HG02970 (cell line): ENCODE results near the gene NDUFS6.
"Not testable (repeated sequence)": the region's sequence is repeated elsewhere in the genome, so short reads cannot be mapped to it uniquely, and the experiment has no call there.

Experiments
- ATAC-seq: cut with Tn5 transposase; IDR thresholded peaks from one replicate; pipeline ENCODE4 v1.9.1; 2021; ENCODE audit warnings: mild to moderate bottlenecking, moderate library complexity, moderate number of reproducible peaks; ENCODE audit not compliant: unreplicated experiment, low FRiP score

Gene NDUFS6

GRCh38 chr5:1781726-1782384 lies 19.4 kb upstream of the NDUFS6 start:
- no peak for ATAC-seq

- no peak for ATAC-seq
These were observed 18.6 kb upstream of the NDUFS6 start for GRCh38 chr5:1782385-1783215.

- ATAC-seq: peak; percentile 62
These were observed 18.0 kb upstream of the NDUFS6 start for GRCh38 chr5:1783216-1783554.

GRCh38 chr5:1784197-1785050 lies 16.8 kb upstream of the NDUFS6 start:
- ATAC-seq: no peak

- no peak for ATAC-seq
These were observed 16.1 kb upstream of the NDUFS6 start for GRCh38 chr5:1785062-1785461.

- no peak for ATAC-seq
These were observed 15.2 kb upstream of the NDUFS6 start for GRCh38 chr5:1785984-1786383.

- no peak for ATAC-seq
These were observed 14.4 kb upstream of the NDUFS6 start for GRCh38 chr5:1786621-1787471.

- no peak for ATAC-seq
These were observed 13.6 kb upstream of the NDUFS6 start for GRCh38 chr5:1787472-1788047.

- ATAC-seq: no peak
These were observed 13.0 kb upstream of the NDUFS6 start for GRCh38 chr5:1788200-1788599.

- ATAC-seq: no peak
These were observed 12.4 kb upstream of the NDUFS6 start for GRCh38 chr5:1788828-1789227.

GRCh38 chr5:1789438-1789833 lies 11.8 kb upstream of the NDUFS6 start:
- ATAC-seq: not testable (repeated sequence)

GRCh38 chr5:1789834-1790471 lies 11.3 kb upstream of the NDUFS6 start:
- no peak for ATAC-seq

- ATAC-seq: no peak
These were observed 10.0 kb upstream of the NDUFS6 start for GRCh38 chr5:1791176-1791575.

- peak; percentile 89 for ATAC-seq
These were observed 8.4 kb upstream of the NDUFS6 start for GRCh38 chr5:1792842-1793266.

GRCh38 chr5:1793301-1793740 lies 7.9 kb upstream of the NDUFS6 start:
- ATAC-seq: no peak

GRCh38 chr5:1793966-1794900 lies 7.0 kb upstream of the NDUFS6 start:
- no peak for ATAC-seq

GRCh38 chr5:1794901-1795290 lies 6.3 kb upstream of the NDUFS6 start:
- ATAC-seq: no peak

- ATAC-seq: no peak
These were observed 5.7 kb upstream of the NDUFS6 start for GRCh38 chr5:1795506-1795905.
